HG03469 (cell line): ENCODE results near the gene PHYHIPL.

ENCODE experiments used
- ATAC-seq: cut with Tn5 transposase; IDR thresholded peaks from one replicate; pipeline ENCODE4 v1.9.1; 2021; ENCODE audit warnings: mild to moderate bottlenecking, moderate library complexity, moderate number of reproducible peaks; ENCODE audit not compliant: unreplicated experiment

The PHYHIPL gene

GRCh38 chr10:59245686-59246085 is 69.2 kb downstream of the PHYHIPL start:
- no peak for ATAC-seq

DNA sequence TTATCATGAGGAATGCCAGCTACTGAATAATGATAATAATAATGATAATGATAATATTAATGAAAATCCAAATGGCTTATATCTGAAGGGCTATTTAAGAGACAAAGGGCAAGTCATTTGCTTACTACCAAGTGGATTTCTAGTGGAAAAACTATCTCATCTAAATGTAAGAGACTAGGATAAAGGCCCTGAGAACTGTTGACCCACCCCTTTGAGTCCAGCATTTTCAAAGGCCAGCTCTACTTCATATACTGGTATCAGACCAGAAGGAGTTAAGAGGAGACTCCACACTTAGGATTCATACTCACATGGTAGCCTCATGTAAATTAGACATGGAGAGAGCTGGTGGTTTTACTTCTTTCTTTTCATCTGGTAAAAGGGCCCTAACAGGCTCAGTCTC is 76.0 kb downstream of the PHYHIPL start:
- no peak for ATAC-seq

GRCh38 chr10:59255463-59255862 is 79.0 kb downstream of the PHYHIPL start:
- ATAC-seq = no peak

- ATAC-seq = no peak
Measured at GRCh38 chr10:59257224-59257623, 80.8 kb downstream of the PHYHIPL start.

DNA sequence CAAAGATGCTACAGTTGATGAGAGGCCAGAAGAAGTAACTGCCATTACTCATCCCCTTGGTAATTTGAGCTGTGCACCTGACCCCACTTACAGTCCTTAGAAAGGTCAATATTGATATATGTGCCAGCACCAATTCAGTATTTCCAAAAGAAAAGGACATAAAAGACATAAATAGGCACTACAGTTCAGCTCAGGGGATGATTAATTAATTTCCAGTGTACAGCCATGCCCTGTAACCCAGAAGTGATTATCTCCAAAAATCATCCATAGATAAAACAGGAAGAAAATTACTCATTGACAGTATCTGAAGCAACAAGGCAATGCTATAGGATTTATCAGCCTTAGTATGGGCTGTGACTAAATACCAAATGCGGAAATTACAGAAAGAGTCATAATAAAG is 82.4 kb downstream of the PHYHIPL start:
- no peak for ATAC-seq

DNA sequence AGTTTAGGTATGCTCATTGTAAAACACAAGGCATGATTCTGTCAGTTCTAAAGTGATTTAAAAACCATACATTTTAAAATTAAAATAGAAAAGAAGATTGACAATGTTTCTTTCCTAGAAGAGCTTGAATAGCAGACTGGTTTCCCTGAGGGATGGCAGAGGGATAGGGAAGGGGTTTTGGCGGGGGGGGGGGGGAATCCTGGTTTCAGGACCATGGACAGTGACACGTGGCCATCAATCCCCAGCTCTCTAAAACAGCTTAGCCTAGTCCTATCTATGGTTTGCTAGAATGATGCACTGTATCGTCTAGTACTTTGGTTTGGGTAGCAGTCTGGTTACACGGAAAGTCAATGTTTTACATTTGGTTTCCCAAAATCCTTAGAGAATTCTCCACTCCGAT is 88.7 kb downstream of the PHYHIPL start:
- ATAC-seq = no peak

DNA sequence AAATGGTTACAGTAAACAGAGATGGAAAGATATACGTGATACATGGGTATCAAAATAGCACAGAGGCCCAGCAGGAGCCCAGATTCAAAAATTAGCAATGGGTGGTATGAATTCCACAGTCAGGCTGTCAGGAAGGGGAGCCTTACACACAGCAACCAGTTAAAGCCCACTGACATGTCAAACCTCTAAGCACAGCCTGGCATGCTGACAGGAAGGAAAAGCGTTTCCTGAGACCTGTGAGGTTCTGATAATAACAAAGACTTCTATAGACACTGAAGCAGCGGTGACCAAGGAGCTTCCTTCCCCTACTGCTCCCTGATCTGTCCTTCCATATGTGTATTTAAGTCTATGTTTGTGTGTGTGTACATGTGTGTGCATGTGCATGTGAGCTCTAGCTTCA is 89.9 kb downstream of the PHYHIPL start:
- ATAC-seq = no peak

GRCh38 chr10:59268460-59268859 is 92.0 kb downstream of the PHYHIPL start:
- ATAC-seq = no peak

DNA sequence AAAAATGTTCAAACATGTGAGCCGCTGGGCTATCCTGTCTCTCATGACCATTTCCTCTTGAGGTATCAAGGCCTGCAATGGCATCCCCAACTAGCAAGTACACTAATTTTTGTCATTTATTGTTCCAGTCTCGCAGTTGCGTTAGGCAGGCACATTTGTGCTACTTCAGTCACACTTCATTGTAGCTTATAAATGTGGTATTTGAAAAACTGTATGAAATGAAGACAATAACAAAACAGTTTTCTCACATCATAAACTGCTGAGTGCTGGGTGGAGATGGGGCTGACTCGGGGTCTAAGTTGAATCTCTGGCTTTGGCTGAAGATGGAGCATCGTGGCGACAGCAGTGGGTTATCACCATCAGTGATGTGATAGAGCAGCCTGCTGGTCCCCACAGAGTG is 93.2 kb downstream of the PHYHIPL start:
- no peak for ATAC-seq

- no peak for ATAC-seq
Measured at GRCh38 chr10:59270492-59270891, 94.0 kb downstream of the PHYHIPL start.

DNA sequence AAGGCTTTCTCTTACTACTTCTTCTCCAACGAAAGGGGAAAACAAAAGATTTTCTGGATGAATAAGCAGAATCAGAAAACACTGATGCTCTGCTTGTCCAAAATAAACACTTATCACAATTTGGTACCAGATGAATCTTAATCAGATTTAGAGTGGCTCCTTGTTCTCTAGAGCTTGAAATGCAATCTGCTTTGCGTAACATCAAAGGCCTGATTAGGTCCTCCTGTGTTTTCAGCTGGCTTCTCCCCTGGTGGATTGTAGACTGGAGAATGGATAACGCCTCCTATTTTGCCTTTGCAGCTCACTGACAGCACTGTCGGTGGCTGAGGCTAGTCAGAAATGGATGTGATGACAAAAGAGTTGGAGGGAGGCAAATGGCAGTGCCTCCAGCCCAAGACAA is 94.7 kb downstream of the PHYHIPL start:
- ATAC-seq = no peak

- no peak for ATAC-seq
Measured at GRCh38 chr10:59272061-59272460, 95.6 kb downstream of the PHYHIPL start.

- ATAC-seq = no peak
Measured at GRCh38 chr10:59273445-59273844, 97.0 kb downstream of the PHYHIPL start.

GRCh38 chr10:59276133-59276532 is 99.7 kb downstream of the PHYHIPL start:
- ATAC-seq = no peak

DNA sequence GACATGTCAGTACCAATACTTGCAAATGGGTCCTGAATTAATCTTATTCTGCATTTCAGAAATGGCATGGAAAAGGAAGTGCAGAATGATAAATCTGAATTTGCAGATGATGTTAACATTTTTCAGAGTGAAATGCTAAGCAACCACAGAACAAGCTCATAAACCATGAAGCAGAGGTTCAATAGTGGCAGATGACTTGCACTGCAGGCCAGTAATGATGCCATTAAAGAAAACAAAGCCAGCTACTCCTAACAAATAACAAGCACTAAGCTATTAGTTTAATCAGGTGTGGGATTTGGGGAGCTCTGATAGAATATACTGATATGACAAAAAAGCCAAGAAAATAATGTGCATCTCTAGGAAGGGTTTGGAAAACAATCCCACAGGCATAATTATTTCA is 100.5 kb downstream of the PHYHIPL start:
- no peak for ATAC-seq

GRCh38 chr10:59279476-59279875 is 103.0 kb downstream of the PHYHIPL start:
- ATAC-seq = no peak

- no peak for ATAC-seq
Measured at GRCh38 chr10:59279991-59280505, 103.6 kb downstream of the PHYHIPL start.

- no peak for ATAC-seq
Measured at GRCh38 chr10:59281861-59282260, 105.4 kb downstream of the PHYHIPL start.

DNA sequence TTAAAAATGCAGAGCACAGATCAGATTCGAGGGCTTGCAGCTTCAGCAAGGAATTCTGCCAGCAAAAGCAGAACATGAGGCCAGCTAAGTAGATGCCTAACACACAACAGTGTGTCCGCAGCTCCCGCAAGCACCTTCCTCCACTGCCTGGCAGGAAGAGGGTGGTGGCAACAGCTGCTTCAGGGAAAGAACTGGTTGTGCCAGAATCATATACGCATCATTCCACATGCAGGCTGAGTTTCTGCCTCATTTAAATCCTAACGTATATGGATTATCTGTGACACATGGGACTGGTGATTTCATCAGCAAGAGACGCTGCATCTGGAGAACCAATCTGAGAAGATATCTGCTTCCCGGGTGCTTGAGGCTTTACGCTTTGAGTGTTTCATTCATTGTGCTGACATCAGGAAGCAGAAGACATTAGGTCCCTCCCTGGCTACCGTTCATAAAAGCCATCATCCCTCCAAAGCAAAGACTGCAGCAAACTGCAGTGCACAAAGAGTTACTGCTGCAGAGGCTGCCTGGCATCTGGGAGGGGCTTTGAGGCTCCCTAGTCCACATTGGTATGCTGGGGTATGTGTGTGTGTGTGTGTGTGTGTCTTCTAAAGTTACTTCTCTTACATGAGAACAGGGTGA is 107.1 kb downstream of the PHYHIPL start:
- no peak for ATAC-seq

DNA sequence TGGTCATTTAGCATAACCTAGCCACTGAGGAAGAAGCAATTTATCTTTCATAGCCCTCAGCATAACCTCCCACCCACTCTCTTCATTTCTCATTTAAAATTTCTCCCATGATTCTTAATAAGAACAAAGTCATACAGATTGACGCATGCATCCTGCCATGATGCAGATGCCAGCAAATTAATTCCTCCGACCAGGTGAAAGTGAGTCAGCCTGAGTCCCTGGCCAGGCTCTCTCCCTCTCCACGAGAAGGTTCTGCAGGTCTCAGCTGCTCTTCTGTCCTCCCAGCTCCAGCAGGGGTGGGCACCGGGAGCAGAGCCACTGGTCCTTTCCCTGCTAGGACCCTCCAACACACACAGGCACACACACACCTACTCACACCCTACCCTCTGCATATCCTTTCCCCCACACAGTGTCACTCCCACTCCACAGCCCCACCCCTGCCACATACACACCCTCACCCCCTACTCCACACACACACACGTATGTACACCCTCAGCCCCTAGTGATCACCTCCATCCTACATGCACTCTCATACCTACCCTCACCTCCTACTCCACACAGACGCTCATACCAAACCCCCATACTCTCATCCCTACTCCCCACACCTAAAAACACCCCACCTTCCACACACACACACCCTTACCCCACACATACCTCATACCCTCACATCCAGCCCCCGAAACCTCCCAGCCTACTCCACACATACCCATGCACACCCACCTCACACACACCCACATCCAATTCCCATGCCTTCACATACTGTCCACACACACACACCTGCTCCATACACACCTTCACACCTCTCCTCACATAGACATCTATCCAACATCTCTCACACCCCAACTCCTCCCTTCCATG is 107.9 kb downstream of the PHYHIPL start:
- ATAC-seq = no peak

GRCh38 chr10:59285073-59285472 is 108.6 kb downstream of the PHYHIPL start:
- no peak for ATAC-seq

- no peak for ATAC-seq
Measured at GRCh38 chr10:59285848-59286247, 109.4 kb downstream of the PHYHIPL start.
